Activated naive CD4-positive, alpha-beta T cell treated with anti-CD3 and anti-CD28 coated beads for 36 hours (primary cell): ENCODE measurements around the gene BCL3. TPM values are rescaled to one million over a fixed set of nuclear protein-coding genes. Genes with fewer than 3 reads are reported as not detected.

Source experiments
- CTCF ChIA-PET: fragments of 350-600 bp; sonication (Branson Sonifier 250); formaldehyde crosslinking; loops from one replicate; lab custom pipeline; 2021; ENCODE audit warnings: antibody characterized with exemption; lab: Charles Lee
- DNase-seq: peaks from one replicate; pipeline ENCODE4 v3.0.0-alpha.2; 2020
- H3K27ac Mint-ChIP-seq: one replicate; pipeline ENCODE4 v1.8.0; 2021; ENCODE audit warnings: mild to moderate bottlenecking, mixed read lengths
- H3K27me3 Mint-ChIP-seq: one replicate; pipeline ENCODE4 v1.8.0; 2021; ENCODE audit warnings: low read depth, mixed read lengths
- H3K36me3 Mint-ChIP-seq: one replicate; pipeline ENCODE4 v1.8.0; 2021; ENCODE audit warnings: low read depth, mixed read lengths
- H3K4me1 Mint-ChIP-seq: one replicate; pipeline ENCODE4 v1.8.0; 2021; ENCODE audit warnings: low read depth, mixed read lengths
- H3K4me3 Mint-ChIP-seq: one replicate; pipeline ENCODE4 v1.8.0; 2021; ENCODE audit warnings: mild to moderate bottlenecking, moderate library complexity, mixed read lengths
- H3K9me3 Mint-ChIP-seq: one replicate; pipeline ENCODE4 v1.8.0; 2021; ENCODE audit warnings: mixed read lengths
- intact Hi-C: fragments of 100-400 bp; cut with micrococcal nuclease; formaldehyde crosslinking; loops from one replicate; pipeline ENCODE4 v1.15.1; 2023
- total RNA-seq, 2 experiments: library from RNA; stranded (reverse); gene quantifications; one replicate each; pipeline ENCODE4 v1.2.3, GENCODE V29; 2021

BCL3 gene
- total RNA-seq, 2 experiments from 2014 or later: 92.5 to 104 TPM

GRCh38 chr19:44745341-44745831, 3.1 kb upstream of the BCL3 start:
- no peak overlapping the region for H3K4me3 Mint-ChIP-seq
- no peaks in the 10 kb centered on the region for H3K9me3 Mint-ChIP-seq
- H3K36me3 Mint-ChIP-seq: peaks cover 19% of the 10 kb centered on the region
- CTCF ChIA-PET: interaction anchor here (0.7 kb wide), 1 partner anchor 56 kb away, joined by 3 read pairs; no protein-coding TSS in a partner anchor
- no peak for DNase-seq
- H3K4me1 Mint-ChIP-seq: peaks cover 46% of the 10 kb centered on the region
- intact Hi-C loops: loop anchor here (1.0 to 5.0 kb wide), 2 partner anchors 9 to 432 kb away; partner anchors contain the start of genes BLOC1S3 and TRAPPC6A
- peak overlapping the region; percentile 65 for H3K27ac Mint-ChIP-seq
- H3K27me3 Mint-ChIP-seq: no peaks in the 10 kb centered on the region

- Mint-ChIP-seq H3K9me3 (no peaks in the 10 kb centered on the region), H3K36me3 (peaks cover 26% of the 10 kb centered on the region), H3K27ac (peak overlapping the region; percentile 65), H3K27me3 (no peaks in the 10 kb centered on the region), H3K4me3 (peak overlapping the region; percentile 5), H3K4me1 (peaks cover 53% of the 10 kb centered on the region)
- intact Hi-C loops: loop anchor here (1.0 to 5.0 kb wide), 2 partner anchors 8 to 431 kb away; partner anchors contain the start of genes BLOC1S3 and TRAPPC6A
- no peak for DNase-seq
- CTCF ChIA-PET: interaction anchor here (0.6 kb wide), 1 partner anchor 923 kb away, joined by 4 read pairs; no protein-coding TSS in a partner anchor
Observed at GRCh38 chr19:44745887-44746600, 2.5 kb upstream of the BCL3 start.

GRCh38 chr19:44746616-44746945, 1.9 kb upstream of the BCL3 start:
- DNase-seq: no peak
- intact Hi-C loops: loop anchor here (5.0 kb wide), 1 partner anchor 431 kb away; the partner anchor contains the start of genes BLOC1S3 and TRAPPC6A
- peaks cover 56% of the 10 kb centered on the region for H3K4me1 Mint-ChIP-seq
- CTCF ChIA-PET: interaction anchor here (0.6 kb wide), 1 partner anchor 923 kb away, joined by 4 read pairs; no protein-coding TSS in a partner anchor
- peaks cover 31% of the 10 kb centered on the region for H3K36me3 Mint-ChIP-seq
- H3K27me3 Mint-ChIP-seq: no peaks in the 10 kb centered on the region
- H3K27ac Mint-ChIP-seq: peak overlapping the region; percentile 95
- H3K4me3 Mint-ChIP-seq: peak overlapping the region; percentile 87
- no peaks in the 10 kb centered on the region for H3K9me3 Mint-ChIP-seq

GRCh38 chr19:44746946-44747738, 1.4 kb upstream of the BCL3 start:
- intact Hi-C loops: loop anchor here (1.0 to 5.0 kb wide), 2 partner anchors 23 to 430 kb away; partner anchors contain the start of genes BLOC1S3 and TRAPPC6A

GRCh38 chr19:44747739-44748425, 626 bp upstream of the BCL3 start:
- Mint-ChIP-seq H3K27ac (peak overlapping the region; percentile 95), H3K27me3 (no peaks in the 10 kb centered on the region), H3K36me3 (peaks cover 44% of the 10 kb centered on the region), H3K4me3 (peak overlapping the region; percentile 87), H3K4me1 (peaks cover 59% of the 10 kb centered on the region), H3K9me3 (no peaks in the 10 kb centered on the region)
- DNase-seq: no peak
- intact Hi-C loops: loop anchor here (1.0 to 5.0 kb wide), 4 partner anchors 22 to 993 kb away; partner anchors contain the start of genes BLOC1S3, SMG9 and TRAPPC6A
- CTCF ChIA-PET: no interaction called here

More at GRCh38 chr19:44746946-44747738, 1.4 kb upstream of the BCL3 start:
- Mint-ChIP-seq H3K4me1 (peaks cover 56% of the 10 kb centered on the region), H3K27me3 (no peaks in the 10 kb centered on the region), H3K9me3 (no peaks in the 10 kb centered on the region), H3K36me3 (peaks cover 37% of the 10 kb centered on the region), H3K27ac (peak overlapping the region; percentile 95), H3K4me3 (peak overlapping the region; percentile 87)
- peak; percentile 97 for DNase-seq
- CTCF ChIA-PET: no interaction called here

- Mint-ChIP-seq H3K4me3 (peak overlapping the region; percentile 93), H3K27ac (peak overlapping the region; percentile 92), H3K9me3 (no peaks in the 10 kb centered on the region), H3K4me1 (peaks cover 57% of the 10 kb centered on the region), H3K36me3 (peaks cover 57% of the 10 kb centered on the region), H3K27me3 (no peaks in the 10 kb centered on the region)
- DNase-seq: no peak
- CTCF ChIA-PET: interaction anchor here (0.9 to 1.6 kb wide), 3 partner anchors 21 to 25 kb away, joined by 3 to 6 read pairs (median 4); no protein-coding TSS in a partner anchor
- intact Hi-C loops: loop anchor here (2.0 to 5.0 kb wide), 2 partner anchors 428 to 994 kb away; partner anchors contain the start of genes BLOC1S3, SMG9 and TRAPPC6A
Observed at GRCh38 chr19:44749292-44749691, 784 bp downstream of the BCL3 start.

- Mint-ChIP-seq H3K36me3 (peaks cover 63% of the 10 kb centered on the region), H3K27me3 (no peaks in the 10 kb centered on the region), H3K9me3 (no peaks in the 10 kb centered on the region), H3K27ac (peak overlapping the region; percentile 92), H3K4me1 (peaks cover 60% of the 10 kb centered on the region), H3K4me3 (peak overlapping the region; percentile 93)
- no peak for DNase-seq
- intact Hi-C loops: loop anchor here (2.0 to 5.0 kb wide), 5 partner anchors 252 to 995 kb away; partner anchors contain the start of genes BLOC1S3, FOSB, RELB and SMG9
- CTCF ChIA-PET: interaction anchor here (0.9 to 1.6 kb wide), 3 partner anchors 21 to 26 kb away, joined by 3 to 6 read pairs (median 4); no protein-coding TSS in a partner anchor
Observed at GRCh38 chr19:44749994-44750393, 1.5 kb downstream of the BCL3 start.

GRCh38 chr19:44752123-44752815, 3.8 kb downstream of the BCL3 start:
- CTCF ChIA-PET: interaction anchor here (0.6 to 2.8 kb wide), 5 partner anchors 19 to 62 kb away, joined by 4 to 13 read pairs (median 7); no protein-coding TSS in a partner anchor
- DNase-seq: no peak
- Mint-ChIP-seq H3K4me3 (peak overlapping the region; percentile 93), H3K9me3 (no peaks in the 10 kb centered on the region), H3K27ac (peak overlapping the region; percentile 97), H3K27me3 (no peaks in the 10 kb centered on the region), H3K36me3 (peaks cover 79% of the 10 kb centered on the region), H3K4me1 (peaks cover 55% of the 10 kb centered on the region)
- intact Hi-C loops: loop anchor here (5.0 kb wide), 3 partner anchors 250 to 985 kb away; partner anchors contain the start of genes FOSB and RELB

- peaks cover 82% of the 10 kb centered on the region for H3K36me3 Mint-ChIP-seq
Observed at GRCh38 chr19:44752816-44753625, 4.5 kb downstream of the BCL3 start.

GRCh38 chr19:44753626-44753931, 5.1 kb downstream of the BCL3 start:
- no peaks in the 10 kb centered on the region for H3K27me3 Mint-ChIP-seq
- H3K36me3 Mint-ChIP-seq: peaks cover 86% of the 10 kb centered on the region
- H3K9me3 Mint-ChIP-seq: no peaks in the 10 kb centered on the region
- peak overlapping the region; percentile 97 for H3K27ac Mint-ChIP-seq
- peaks cover 62% of the 10 kb centered on the region for H3K4me1 Mint-ChIP-seq
- peak overlapping the region; percentile 93 for H3K4me3 Mint-ChIP-seq
- CTCF ChIA-PET: interaction anchor here (1.9 to 2.8 kb wide), 3 partner anchors 18 to 64 kb away, joined by 7 to 13 read pairs (median 11); no protein-coding TSS in a partner anchor
- intact Hi-C loops: loop anchor here (1.0 to 5.0 kb wide), 7 partner anchors 17 to 986 kb away; partner anchors contain the start of genes FOSB and RELB
- DNase-seq: no peak

More at GRCh38 chr19:44752816-44753625, 4.5 kb downstream of the BCL3 start:
- peak overlapping the region; percentile 93 for H3K4me3 Mint-ChIP-seq
- intact Hi-C loops: loop anchor here (1.0 to 5.0 kb wide), 7 partner anchors 17 to 986 kb away; partner anchors contain the start of genes FOSB and RELB
- peak; percentile 98 for DNase-seq
- H3K9me3 Mint-ChIP-seq: no peaks in the 10 kb centered on the region
- no peaks in the 10 kb centered on the region for H3K27me3 Mint-ChIP-seq
- CTCF ChIA-PET: interaction anchor here (0.5 to 2.8 kb wide), 4 partner anchors 17 to 63 kb away, joined by 6 to 13 read pairs (median 9); no protein-coding TSS in a partner anchor
- H3K4me1 Mint-ChIP-seq: peaks cover 59% of the 10 kb centered on the region
- peak overlapping the region; percentile 97 for H3K27ac Mint-ChIP-seq
